Liver (tissue), 9 donors: Measurements from ENCODE around the gene UMAD1. TPM values are rescaled to one million over a fixed set of nuclear protein-coding genes. Genes with fewer than 3 reads are reported as not detected.

Experiments used
- DNase-seq: peaks from one replicate; pipeline ENCODE4 v3.0.0-alpha.2; 2017; ENCODE audit warnings: low spot score
- H3K27ac ChIP-seq, 2 donors: one replicate each; pipeline ENCODE4 v1.7.0; 2013; ENCODE audit warnings: inconsistent platforms in 2 of 2, low read length in 2 of 2, control low read depth in 1 of 2, low read depth in 1 of 2, mild to moderate bottlenecking in 1 of 2
- H3K27me3 ChIP-seq, 4 donors: one replicate each; pipeline versions ENCODE4 v1.6.1 to v1.7.0; 2013; ENCODE audit warnings: low read length in 3 of 4, inconsistent platforms in 1 of 4, mild to moderate bottlenecking in 1 of 4, moderate library complexity in 1 of 4; ENCODE audit not compliant: control insufficient read depth in 4 of 4, insufficient read depth in 4 of 4
- H3K36me3 ChIP-seq, 4 donors: one replicate each; pipeline versions ENCODE4 v1.6.1 to v1.7.0; 2013; ENCODE audit warnings: low read length in 3 of 4, mild to moderate bottlenecking in 3 of 4, low read depth in 1 of 4, moderate library complexity in 1 of 4; ENCODE audit not compliant: control insufficient read depth in 4 of 4, insufficient read depth in 3 of 4
- H3K4me1 ChIP-seq, 4 donors: one replicate each; pipeline versions ENCODE4 v1.6.1 to v1.7.0; 2013; ENCODE audit warnings: low read length in 3 of 4, mild to moderate bottlenecking in 3 of 4, moderate library complexity in 1 of 4; ENCODE audit not compliant: control insufficient read depth in 4 of 4, insufficient read depth in 4 of 4
- H3K4me3 ChIP-seq, 3 donors: one replicate each; pipeline versions ENCODE4 v1.6.1 to v1.7.0; 2013; ENCODE audit warnings: low read length in 3 of 3, control low read depth in 1 of 3, low read depth in 1 of 3, mild to moderate bottlenecking in 1 of 3
- H3K9ac ChIP-seq, 2 donors: one replicate each; pipeline ENCODE4 v1.7.0; 2013; ENCODE audit warnings: low read length in 2 of 2, mild to moderate bottlenecking in 2 of 2, moderate library complexity in 2 of 2, control low read depth in 1 of 2, low read depth in 1 of 2
- H3K9me3 ChIP-seq, 4 donors: one replicate each; pipeline versions ENCODE4 v1.6.1 to v1.7.0; 2013; ENCODE audit warnings: low read length in 3 of 4; ENCODE audit not compliant: control insufficient read depth in 4 of 4
- ATF3 ChIP-seq: IDR thresholded peaks from 2 replicates; pipeline ENCODE4 v1.6.1; 2016; ENCODE audit warnings: antibody characterized with exemption
- CTCF ChIP-seq: fragments of 150-350 bp; IDR thresholded peaks from 2 replicates; pipeline ENCODE4 v1.5.1; 2017; ENCODE audit warnings: improper control_type of control experiment, low read depth, low read length; ENCODE audit not compliant: missing input control
- FOXA2 ChIP-seq: IDR thresholded peaks from 2 replicates; pipeline ENCODE4 v1.6.1; 2016; ENCODE audit warnings: antibody characterized with exemption
- GABPA ChIP-seq, 2 donors: IDR thresholded peaks in 1 of 2; conservative IDR thresholded peaks in 1 of 2; 2 replicates each; pipeline ENCODE4 v1.6.1; 2016; ENCODE audit warnings: antibody characterized with exemption in 2 of 2, mild to moderate bottlenecking in 1 of 2, moderate library complexity in 1 of 2
- HNF4A ChIP-seq, 2 donors: conservative IDR thresholded peaks; 2 replicates each; pipeline ENCODE4 v1.6.1; 2016; ENCODE audit warnings: antibody characterized with exemption in 2 of 2, mild to moderate bottlenecking in 2 of 2
- HNF4G ChIP-seq: IDR thresholded peaks from 2 replicates; pipeline ENCODE4 v1.6.1; 2016; ENCODE audit warnings: antibody characterized with exemption
- NR2F2 ChIP-seq: IDR thresholded peaks from 2 replicates; pipeline ENCODE4 v1.6.1; 2016; ENCODE audit warnings: antibody characterized with exemption
- RAD21 ChIP-seq, 2 donors: IDR thresholded peaks; 2 replicates each; pipeline ENCODE4 v1.6.1; 2016; ENCODE audit warnings: antibody characterized with exemption in 2 of 2, mild to moderate bottlenecking in 2 of 2
- SP1 ChIP-seq: IDR thresholded peaks from 2 replicates; pipeline ENCODE4 v1.6.1; 2018; ENCODE audit warnings: antibody characterized with exemption, mild to moderate bottlenecking
- TAF1 ChIP-seq: conservative IDR thresholded peaks from 2 replicates; pipeline ENCODE4 v1.6.1; 2016; ENCODE audit warnings: antibody characterized with exemption, mild to moderate bottlenecking
- YY1 ChIP-seq: IDR thresholded peaks from 2 replicates; pipeline ENCODE4 v1.6.1; 2016; ENCODE audit warnings: antibody characterized with exemption, mild to moderate bottlenecking
- WGBS: extraction: QIAGEN DNeasy Blood & Tissue Kit; methylation state at CpG from one replicate; pipeline ENCODE4 v1.1.7; 2013; 5-methylcytosine and 5-hydroxymethylcytosine counted together
- polyA plus RNA-seq, 2 donors: library from polyadenylated mRNA; stranded (reverse) in 1 of 2; unstranded in 1 of 2; fragments of 200-250 nt in 1 of 2; fragments of >200 nt in 1 of 2; fragmentation: Nextera tagmentation in 1 of 2; extraction: Ambion mirVana in 1 of 2; gene quantifications; one replicate each; pipeline versions ENCODE4 v1.2.1 to v1.2.3, GENCODE V29; 2013 to 2015
- total RNA-seq, 2 donors: library from RNA; depleted of rRNA; stranded (reverse); fragments of >200 nt; gene quantifications; one replicate each; pipeline ENCODE4 v1.2.3, GENCODE V29; 2014
- TF ChIP-seq, protein P1 (sequence below): IDR thresholded peaks from 2 replicates; pipeline ENCODE4 v1.6.1; 2016; ENCODE audit warnings: antibody characterized with exemption
- TF ChIP-seq, protein P2 (sequence below): IDR thresholded peaks from 2 replicates; pipeline ENCODE4 v1.6.1; 2016; ENCODE audit warnings: antibody characterized with exemption, mild to moderate bottlenecking
- donor health status: healthy.
- donor health status: healthy.
- donor health status: healthy.
- donor health status: healthy.
- donor health status: healthy.

Gene UMAD1
- total and polyA plus RNA-seq, 4 donors = 5.9 to 12.2 (median 7.9) TPM

- Histone ChIP-seq H3K9ac (no peak overlapping the region), H3K9me3 (no peaks in the 10 kb centered on the region), H3K27me3 (no peaks in the 10 kb centered on the region), H3K4me1 (no peaks in the 10 kb centered on the region), H3K27ac (no peak overlapping the region), H3K4me3 (no peak overlapping the region), H3K36me3 (peaks cover 0 to 4% (median 2%) of the 10 kb centered on the region in 4 donors)
- WGBS = 98% methylated on average over 1 of the region's 1 CpG
- TF ChIP-seq FOXA2 (no peak), CTCF (no peak), HNF4A (conservative IDR thresholded peaks at IDR 0.05) (no peak), ATF3 (no peak), RAD21 (IDR thresholded peaks at IDR 0.05) (no peak), TAF1 (no peak)
- TF ChIP-seq, protein P1, sequence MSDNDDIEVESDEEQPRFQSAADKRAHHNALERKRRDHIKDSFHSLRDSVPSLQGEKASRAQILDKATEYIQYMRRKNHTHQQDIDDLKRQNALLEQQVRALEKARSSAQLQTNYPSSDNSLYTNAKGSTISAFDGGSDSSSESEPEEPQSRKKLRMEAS = no peak
- DNase-seq = no peak
Observed at GRCh38 chr7:7613210-7613609, 27.3 kb upstream of the UMAD1 start.

DNA sequence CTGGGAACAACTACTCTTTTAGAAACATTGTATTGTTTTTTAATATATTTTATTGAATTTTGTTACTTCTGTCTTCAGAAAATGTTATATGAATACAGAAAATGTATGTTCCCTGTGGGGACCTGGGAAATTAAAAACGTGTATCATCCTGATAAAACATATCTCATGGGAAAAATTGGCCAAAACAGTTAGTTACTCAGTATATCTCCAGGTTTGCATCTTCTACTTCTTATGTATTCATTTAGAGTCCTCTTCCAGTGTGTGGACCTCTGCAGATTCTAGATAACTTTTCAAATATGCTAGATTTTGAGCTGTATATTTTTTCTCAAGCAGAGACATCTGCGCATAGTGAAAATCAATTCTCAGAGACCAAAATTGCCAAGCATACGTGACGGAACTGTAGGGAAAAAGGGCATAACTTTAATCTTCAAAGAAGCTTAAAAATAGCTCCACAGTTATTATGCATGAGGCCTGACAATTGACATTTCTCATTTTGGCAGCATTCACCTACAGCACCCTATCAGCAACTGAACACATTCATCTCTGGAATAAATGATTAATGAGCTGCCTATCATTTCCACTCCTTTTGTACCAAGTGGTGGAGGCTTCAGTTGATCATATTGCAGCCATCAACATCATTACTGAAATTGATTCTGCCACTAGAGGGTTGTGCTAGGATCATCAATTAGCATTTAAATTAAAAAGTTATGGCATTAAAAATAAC is 26.4 kb upstream of the UMAD1 start:
- H3K27ac ChIP-seq = no peak overlapping the region
- H3K27me3 ChIP-seq = no peaks in the 10 kb centered on the region
- H3K9ac ChIP-seq = no peak overlapping the region
- WGBS = 86% methylated on average over 4 of the region's 4 CpGs
- H3K36me3 ChIP-seq = no peaks in the 10 kb centered on the region
- DNase-seq = no peak
- H3K9me3 ChIP-seq = no peaks in the 10 kb centered on the region
- TF ChIP-seq NR2F2 (no peak), TAF1 (no peak), HNF4A (conservative IDR thresholded peaks at IDR 0.05) (no peak), HNF4G (no peak), GABPA (IDR thresholded peaks at IDR 0.05 in 1 of 2, conservative IDR thresholded peaks at IDR 0.05 in 1 of 2) (no peak), RAD21 (IDR thresholded peaks at IDR 0.05) (no peak)
- TF ChIP-seq, protein P2, sequence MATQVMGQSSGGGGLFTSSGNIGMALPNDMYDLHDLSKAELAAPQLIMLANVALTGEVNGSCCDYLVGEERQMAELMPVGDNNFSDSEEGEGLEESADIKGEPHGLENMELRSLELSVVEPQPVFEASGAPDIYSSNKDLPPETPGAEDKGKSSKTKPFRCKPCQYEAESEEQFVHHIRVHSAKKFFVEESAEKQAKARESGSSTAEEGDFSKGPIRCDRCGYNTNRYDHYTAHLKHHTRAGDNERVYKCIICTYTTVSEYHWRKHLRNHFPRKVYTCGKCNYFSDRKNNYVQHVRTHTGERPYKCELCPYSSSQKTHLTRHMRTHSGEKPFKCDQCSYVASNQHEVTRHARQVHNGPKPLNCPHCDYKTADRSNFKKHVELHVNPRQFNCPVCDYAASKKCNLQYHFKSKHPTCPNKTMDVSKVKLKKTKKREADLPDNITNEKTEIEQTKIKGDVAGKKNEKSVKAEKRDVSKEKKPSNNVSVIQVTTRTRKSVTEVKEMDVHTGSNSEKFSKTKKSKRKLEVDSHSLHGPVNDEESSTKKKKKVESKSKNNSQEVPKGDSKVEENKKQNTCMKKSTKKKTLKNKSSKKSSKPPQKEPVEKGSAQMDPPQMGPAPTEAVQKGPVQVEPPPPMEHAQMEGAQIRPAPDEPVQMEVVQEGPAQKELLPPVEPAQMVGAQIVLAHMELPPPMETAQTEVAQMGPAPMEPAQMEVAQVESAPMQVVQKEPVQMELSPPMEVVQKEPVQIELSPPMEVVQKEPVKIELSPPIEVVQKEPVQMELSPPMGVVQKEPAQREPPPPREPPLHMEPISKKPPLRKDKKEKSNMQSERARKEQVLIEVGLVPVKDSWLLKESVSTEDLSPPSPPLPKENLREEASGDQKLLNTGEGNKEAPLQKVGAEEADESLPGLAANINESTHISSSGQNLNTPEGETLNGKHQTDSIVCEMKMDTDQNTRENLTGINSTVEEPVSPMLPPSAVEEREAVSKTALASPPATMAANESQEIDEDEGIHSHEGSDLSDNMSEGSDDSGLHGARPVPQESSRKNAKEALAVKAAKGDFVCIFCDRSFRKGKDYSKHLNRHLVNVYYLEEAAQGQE = no peak
- H3K4me3 ChIP-seq = no peak overlapping the region
- H3K4me1 ChIP-seq = no peaks in the 10 kb centered on the region

DNA sequence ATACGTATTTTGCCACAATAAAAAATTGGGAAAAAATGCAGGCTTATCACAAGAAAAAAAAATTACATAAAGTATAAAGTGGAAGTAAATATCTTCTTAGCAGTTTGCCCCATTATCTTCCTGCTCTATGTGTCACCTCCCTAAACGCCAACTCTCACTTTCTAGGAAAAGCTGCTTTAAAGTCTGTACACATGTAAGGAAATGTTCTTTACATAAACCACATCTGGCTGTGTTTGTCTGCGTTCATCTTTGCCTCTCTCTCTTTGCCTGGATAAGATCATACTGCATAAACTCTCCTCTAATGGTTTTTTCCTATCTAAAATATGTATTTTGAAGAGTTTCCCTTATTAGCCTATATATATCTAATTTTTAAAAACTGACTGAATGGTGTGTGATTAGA is 23.0 kb upstream of the UMAD1 start:
- H3K9me3 ChIP-seq = no peaks in the 10 kb centered on the region
- no peak overlapping the region for H3K9ac ChIP-seq
- 85% methylated on average over 3 of the region's 3 CpGs for WGBS
- H3K4me1 ChIP-seq = no peaks in the 10 kb centered on the region
- H3K36me3 ChIP-seq = no peaks in the 10 kb centered on the region
- no peak for TF ChIP-seq NR2F2
- TF ChIP-seq YY1 = no peak
- TF ChIP-seq SP1 = no peak
- no peak for TF ChIP-seq RAD21 (IDR thresholded peaks at IDR 0.05)
- no peak overlapping the region for H3K4me3 ChIP-seq
- DNase-seq = no peak
- no peak overlapping the region for H3K27ac ChIP-seq
- no peaks in the 10 kb centered on the region for H3K27me3 ChIP-seq
